ENCODE measurements around the gene PDE6D. TPM values are rescaled to one million over a fixed set of nuclear protein-coding genes. Genes with fewer than 3 reads are reported as not detected.
"Not testable (repeated sequence)": the region's sequence is repeated elsewhere in the genome, so short reads cannot be mapped to it uniquely, and the experiment has no call there.

PDE6D gene
- polyA plus RNA-seq, 1 donor, result 26.9 TPM

DNA sequence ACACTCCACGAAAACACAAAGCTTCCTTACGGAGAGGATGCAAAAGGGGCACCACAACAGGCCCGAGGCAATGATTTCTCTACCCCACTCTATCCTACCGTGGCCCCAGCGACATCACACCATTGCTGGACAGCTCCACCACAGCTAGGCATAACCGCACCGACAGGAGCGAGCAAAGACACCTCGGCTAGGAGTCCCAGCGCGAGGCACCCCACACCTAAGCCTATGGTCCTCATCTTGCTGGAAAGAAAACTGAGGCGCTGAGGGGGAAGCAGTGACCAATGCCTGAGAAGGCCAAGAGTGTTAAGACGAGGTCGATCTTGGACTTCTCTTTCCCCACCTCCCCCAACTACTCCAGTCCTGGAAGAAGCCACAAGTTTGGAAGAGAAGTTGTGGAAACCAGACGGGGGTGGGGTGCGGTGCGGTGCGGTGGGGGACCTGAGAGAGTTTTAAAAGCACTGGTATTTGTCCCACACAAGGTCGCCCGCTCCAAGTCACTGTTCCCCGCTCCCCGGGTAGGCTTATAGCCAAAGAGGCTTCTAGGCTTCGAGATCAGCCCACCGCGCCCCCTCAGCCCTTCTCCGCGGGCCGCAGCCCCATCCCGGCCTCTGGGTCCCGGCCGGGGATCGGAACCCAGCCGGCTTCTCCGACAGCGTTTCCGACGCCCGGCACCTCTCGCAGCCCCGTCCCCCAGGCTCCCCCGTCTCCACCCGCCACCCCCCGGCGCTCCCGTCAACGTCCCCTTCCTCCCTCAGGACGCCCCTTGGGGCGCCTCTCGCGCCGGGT lies 766 bp downstream of the PDE6D start:
- no peak for DNase-seq

- DNase-seq, result no peak
Observed at GRCh38 chr2:231769170-231770136, 11.6 kb downstream of the PDE6D start.

DNA sequence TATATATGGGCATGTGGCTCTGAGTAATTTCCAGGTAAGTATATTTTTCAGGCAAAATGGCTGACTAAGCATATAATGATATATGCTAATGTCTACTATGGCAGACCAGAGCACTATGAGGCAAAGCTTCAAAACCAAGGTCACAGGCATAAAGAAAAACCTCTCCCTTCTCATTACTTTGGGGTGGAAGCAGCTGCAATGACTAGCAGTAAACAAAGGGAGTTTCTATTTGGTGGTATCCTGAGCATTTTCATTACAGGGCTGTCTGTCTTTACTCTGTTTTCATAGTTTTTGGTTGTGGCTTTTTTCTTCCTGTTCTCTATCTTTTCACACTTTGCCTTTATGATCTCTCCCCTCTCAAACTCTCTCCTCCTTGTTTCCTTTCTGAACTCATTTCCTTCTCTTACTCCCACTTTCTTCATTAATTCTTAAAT lies 15.6 kb downstream of the PDE6D start:
- DNase-seq, result no peak

- no peak for DNase-seq
Observed at GRCh38 chr2:231764760-231765159, 16.3 kb downstream of the PDE6D start.

DNA sequence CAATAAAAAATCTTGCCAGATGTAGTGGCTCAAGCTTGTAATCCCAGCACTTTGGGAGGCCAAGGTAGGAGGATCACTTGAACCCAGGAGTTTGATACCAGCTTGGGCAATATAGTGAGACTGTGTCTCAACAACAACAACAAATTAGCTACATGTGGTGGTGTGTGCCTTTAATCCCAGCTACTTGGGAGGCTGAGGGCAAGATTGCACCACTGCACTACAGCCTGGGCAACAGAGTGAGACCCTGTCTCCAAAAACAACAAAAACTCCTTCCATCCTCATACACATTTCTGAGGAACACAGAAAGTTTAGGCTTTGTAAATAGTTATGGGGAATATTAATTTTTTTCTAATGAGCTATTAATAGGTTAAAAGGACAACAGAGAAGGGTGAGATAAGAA lies 17.0 kb downstream of the PDE6D start:
- no peak for DNase-seq

- DNase-seq, result no peak
Observed at GRCh38 chr2:231761735-231762134, 19.3 kb downstream of the PDE6D start.

- no peak for DNase-seq
Observed at GRCh38 chr2:231752061-231752460, 29.0 kb downstream of the PDE6D start.

GRCh38 chr2:231751042-231751815 lies 29.9 kb downstream of the PDE6D start:
- no peak for DNase-seq

DNA sequence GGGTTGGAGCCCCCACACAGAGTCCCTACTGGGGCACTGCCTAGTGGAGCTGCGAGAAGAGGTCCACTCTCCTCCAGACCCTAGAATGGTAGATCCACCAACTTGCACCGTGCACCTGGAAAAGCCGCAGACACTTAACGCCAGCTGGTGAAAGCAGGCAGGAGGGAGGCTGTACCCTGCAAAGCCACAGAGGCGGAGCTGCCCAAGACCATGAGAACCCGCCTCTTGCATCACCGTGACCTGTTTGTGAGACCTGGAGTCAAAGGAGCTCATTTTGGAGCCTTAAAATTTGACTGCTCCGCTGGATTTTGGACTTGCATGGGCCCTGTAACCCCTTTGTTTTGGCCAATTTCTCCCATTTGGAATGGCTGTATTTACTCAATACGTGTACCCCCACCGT lies 32.1 kb downstream of the PDE6D start:
- DNase-seq, result not testable (repeated sequence)

DNA sequence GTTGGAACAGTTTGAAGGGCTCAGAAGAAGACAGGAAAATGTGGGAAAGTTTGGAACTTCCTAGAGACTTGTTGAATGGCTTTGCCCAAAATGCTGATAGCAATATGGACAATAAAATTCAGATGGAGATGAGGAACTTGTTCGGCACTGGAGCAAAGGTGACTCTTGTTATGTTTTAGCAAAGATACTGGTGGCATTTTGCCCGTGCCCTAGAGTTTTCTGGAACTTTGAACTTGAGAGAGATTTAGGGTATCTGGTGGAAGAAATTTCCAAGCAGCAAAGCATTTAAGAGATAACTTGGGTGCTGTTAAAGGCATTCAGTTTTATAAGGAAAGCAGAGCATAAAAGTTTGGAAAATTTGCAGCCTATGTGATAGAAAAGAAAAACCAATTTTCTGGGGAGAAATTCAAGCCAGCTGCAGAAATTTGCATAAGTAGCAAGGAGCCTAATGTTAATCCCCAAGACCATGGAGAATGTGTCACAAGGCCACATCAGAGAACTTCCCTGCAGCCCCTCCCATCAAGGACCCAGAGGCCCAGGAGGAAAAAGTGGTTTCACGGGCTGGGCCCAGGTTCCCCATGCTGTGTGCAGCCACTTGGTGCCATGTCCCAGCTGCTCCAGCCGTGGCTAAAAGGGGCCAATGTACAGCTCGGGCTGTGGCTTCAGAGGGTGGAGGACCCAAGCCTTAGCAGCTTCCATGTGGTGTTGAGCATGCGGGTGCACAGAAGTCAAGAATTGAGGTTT lies 32.8 kb downstream of the PDE6D start:
- not testable (repeated sequence) for DNase-seq

GRCh38 chr2:231745303-231746038 lies 35.6 kb downstream of the PDE6D start:
- DNase-seq, result no peak

- DNase-seq, result no peak
Observed at GRCh38 chr2:231743376-231744116, 37.5 kb downstream of the PDE6D start.

- no peak for DNase-seq
Observed at GRCh38 chr2:231737761-231738160, 43.3 kb downstream of the PDE6D start.

DNA sequence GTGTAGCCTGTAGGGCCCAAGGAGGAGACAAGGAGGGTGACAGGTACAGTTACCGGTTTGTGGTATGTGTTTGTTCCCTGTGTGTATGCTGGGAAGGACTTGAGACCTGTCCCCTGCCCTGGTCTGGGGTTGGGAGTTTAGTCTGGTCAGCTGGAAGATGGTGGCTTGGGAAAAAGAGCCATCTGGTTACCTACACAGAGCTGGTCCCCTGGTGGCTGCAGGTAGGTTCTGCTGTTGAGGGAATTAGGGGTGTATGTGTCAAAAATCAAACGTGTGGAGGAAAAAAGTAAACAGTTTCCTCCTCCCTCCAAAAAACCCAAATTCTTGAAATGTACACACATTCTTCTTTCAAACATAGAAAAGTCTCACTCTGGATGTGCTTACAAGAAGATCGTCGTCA lies 48.5 kb downstream of the PDE6D start:
- DNase-seq, result no peak

DNA sequence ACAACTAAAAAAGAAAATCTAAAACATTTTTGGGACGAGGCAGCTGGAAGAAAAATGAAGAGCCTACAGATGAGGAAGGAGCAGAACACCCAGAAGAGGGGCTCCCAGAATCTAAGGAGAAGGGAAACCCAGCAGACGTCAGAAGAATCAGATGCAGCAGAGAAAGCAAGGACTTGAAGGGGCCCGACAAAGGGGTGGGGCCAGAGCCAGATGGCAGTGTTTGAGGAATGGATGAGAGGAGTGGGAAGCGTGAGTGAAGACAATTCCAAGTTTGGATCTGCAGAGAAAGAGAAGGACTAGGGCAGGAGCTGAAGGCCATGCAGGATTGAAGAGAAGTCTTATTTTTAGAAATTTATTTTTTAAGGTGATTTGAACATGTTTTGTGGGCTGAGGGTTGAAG lies 53.5 kb downstream of the PDE6D start:
- DNase-seq, result no peak

- DNase-seq, result no peak
Observed at GRCh38 chr2:231726276-231726675, 54.8 kb downstream of the PDE6D start.

GRCh38 chr2:231725476-231725875 lies 55.6 kb downstream of the PDE6D start:
- DNase-seq, result no peak

DNA sequence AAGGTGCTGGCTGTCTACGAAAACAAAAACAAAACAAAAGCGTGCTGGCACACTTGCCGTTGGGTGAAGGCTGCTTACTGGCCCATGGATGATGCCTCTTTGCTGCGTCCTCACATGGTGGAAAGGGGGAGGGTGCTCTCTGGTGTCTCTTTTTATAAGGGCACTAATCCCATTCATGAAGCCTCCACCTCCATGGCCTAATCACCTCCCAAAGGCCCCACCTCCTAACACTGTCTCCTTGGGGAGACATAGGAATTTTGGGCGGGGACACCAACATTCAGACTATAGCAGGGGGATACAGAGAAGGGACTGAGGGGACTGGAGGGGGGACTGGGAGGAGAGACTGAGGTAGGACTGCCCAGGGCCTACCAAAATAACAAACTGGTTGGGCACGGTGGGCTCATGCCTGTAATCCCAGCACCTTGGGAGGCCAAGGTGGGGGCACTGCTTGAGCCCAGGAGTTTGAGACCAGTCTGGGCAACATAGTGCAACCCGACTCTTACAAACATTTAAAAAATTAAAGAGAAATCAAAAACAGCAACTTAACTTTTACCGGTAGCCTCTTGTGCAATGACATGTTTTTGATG lies 58.3 kb downstream of the PDE6D start:
- DNase-seq, result no peak

Data from left kidney (tissue), 2 donors.